Ishikawa (cell line): Measurements from ENCODE around the gene KIFC3.
"Not testable (repeated sequence)": the region's sequence is repeated elsewhere in the genome, so short reads cannot be mapped to it uniquely, and the experiment has no call there.

Experiments used
- CREB1 ChIP-seq: IDR thresholded peaks from 2 replicates; pipeline ENCODE4 v1.6.1; 2012; ENCODE audit warnings: low read depth
- EP300 ChIP-seq: IDR thresholded peaks from 2 replicates; pipeline ENCODE4 v1.6.1; 2012; ENCODE audit warnings: borderline replicate concordance

DNA sequence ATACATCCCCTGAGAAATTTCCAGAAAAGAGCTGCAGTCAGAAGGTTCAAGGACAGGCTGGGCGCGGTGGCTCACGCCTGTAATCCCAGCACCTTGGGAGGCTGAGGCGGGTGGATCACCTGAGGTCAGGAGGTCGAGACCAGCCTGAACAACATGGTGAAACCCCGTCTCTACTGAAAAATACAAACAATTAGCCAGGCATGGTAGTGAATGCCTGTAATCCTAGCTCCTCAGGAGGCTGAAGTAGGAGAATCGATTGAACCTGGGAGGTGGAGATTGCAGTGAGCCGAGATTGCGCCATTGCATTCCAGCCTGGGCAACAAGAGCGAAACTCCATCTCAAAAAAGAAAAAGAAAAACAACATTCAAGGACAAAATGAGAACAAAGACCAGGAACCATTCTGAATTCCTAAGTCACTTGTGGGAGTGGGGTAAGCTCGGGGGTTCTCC lies 19.7 kb downstream of the KIFC3 start:
- not testable (repeated sequence) for TF ChIP-seq CREB1, EP300
